LNCaP clone FGC (cell line): ENCODE results near the gene PAX7.
"Not testable (repeated sequence)": the region's sequence is repeated elsewhere in the genome, so short reads cannot be mapped to it uniquely, and the experiment has no call there.

ENCODE experiments used
- DNase-seq: peaks from one replicate; pipeline ENCODE4 v3.0.0-alpha.2; 2011; ENCODE audit warnings: low read depth
- H3K4me3 ChIP-seq: 2 replicates; pipeline ENCODE4 v1.5.1; 2011; ENCODE audit warnings: mild to moderate bottlenecking, low read depth, low read length, control low read depth
- CTCF ChIP-seq: IDR thresholded peaks from 2 replicates; pipeline ENCODE4 v1.5.1; 2012; ENCODE audit warnings: mild to moderate bottlenecking; ENCODE audit not compliant: control insufficient read depth, insufficient read depth; ENCODE audit errors: extremely low read depth

The PAX7 gene

GRCh38 chr1:18687273-18687672, 56.6 kb downstream of the PAX7 start:
- DNase-seq, result no peak
- no peak for TF ChIP-seq CTCF
- H3K4me3 ChIP-seq, result no peak overlapping the region

- no peak overlapping the region for H3K4me3 ChIP-seq
- no peak for TF ChIP-seq CTCF
- no peak for DNase-seq
Measured at GRCh38 chr1:18691648-18692047, 61.0 kb downstream of the PAX7 start.

GRCh38 chr1:18693256-18694098, 62.8 kb downstream of the PAX7 start:
- TF ChIP-seq CTCF, result no peak
- H3K4me3 ChIP-seq, result no peak overlapping the region
- DNase-seq, result no peak

- DNase-seq, H3K4me3 ChIP-seq: not testable (repeated sequence)
Measured at GRCh38 chr1:18694289-18694688, 63.6 kb downstream of the PAX7 start.

- DNase-seq, result no peak
- no peak overlapping the region for H3K4me3 ChIP-seq
- no peak for TF ChIP-seq CTCF
Measured at GRCh38 chr1:18697541-18697940, 66.9 kb downstream of the PAX7 start.

- TF ChIP-seq CTCF, result no peak
- no peak for DNase-seq
- H3K4me3 ChIP-seq, result no peak overlapping the region
Measured at GRCh38 chr1:18700530-18700929, 69.9 kb downstream of the PAX7 start.

GRCh38 chr1:18701183-18701582, 70.5 kb downstream of the PAX7 start:
- no peak for DNase-seq

More at GRCh38 chr1:18701183-18701582, 70.5 kb downstream of the PAX7 start:
- no peak overlapping the region for H3K4me3 ChIP-seq
- no peak for TF ChIP-seq CTCF
